CD4-positive, alpha-beta T cell (primary cell): Measurements from ENCODE around the gene NFE2L2. TPM values are rescaled to one million over a fixed set of nuclear protein-coding genes. Genes with fewer than 3 reads are reported as not detected.

ENCODE experiments used
- ATAC-seq: fragments of 200-7000 bp; cut with Tn5 transposase; one replicate; pipeline ENCODE4 v1.10.0; 2022; ENCODE audit warnings: mild to moderate bottlenecking; ENCODE audit not compliant: poor library complexity
- CTCF ChIA-PET: fragments of 350-600 bp; sonication (Branson Sonifier 250); formaldehyde crosslinking; loops from one replicate; lab custom pipeline; 2021; ENCODE audit warnings: antibody characterized with exemption, inconsistent platforms; lab: Charles Lee
- POLR2A ChIA-PET: fragments of 350-600 bp; sonication (Branson Sonifier 250); formaldehyde crosslinking; loops from one replicate; lab custom pipeline; 2021; ENCODE audit warnings: antibody characterized with exemption, inconsistent platforms; lab: Charles Lee
- DNase-seq, 14 experiments: peaks; one replicate each; pipeline ENCODE4 v3.0.0-alpha.2; 2013 to 2020; ENCODE audit warnings: mixed read lengths in 2 of 14
- H3K27ac ChIP-seq, 2 donors: one replicate each; pipeline versions ENCODE4 v1.5.1 to v1.7.0; 2013; ENCODE audit warnings: low read length in 2 of 2, low read depth in 1 of 2, mild to moderate bottlenecking in 1 of 2
- H3K27me3 ChIP-seq, 2 experiments: 1 replicate in 1 of 2; 2 replicates in 1 of 2; pipeline versions ENCODE4 v1.6.1 to v1.7.0; 2013; ENCODE audit warnings: low read length in 2 of 2, control low read depth in 1 of 2, mild to moderate bottlenecking in 1 of 2, moderate library complexity in 1 of 2; ENCODE audit not compliant: insufficient read depth in 2 of 2, control insufficient read depth in 1 of 2
- H3K36me3 ChIP-seq: one replicate; pipeline ENCODE4 v1.6.1; 2013; ENCODE audit warnings: low read length, control low read depth; ENCODE audit not compliant: insufficient read depth
- H3K4me1 ChIP-seq: one replicate; pipeline ENCODE4 v1.6.1; 2013; ENCODE audit warnings: low read length, control low read depth; ENCODE audit not compliant: insufficient read depth
- H3K4me3 ChIP-seq: one replicate; pipeline ENCODE4 v1.5.1; 2013; ENCODE audit warnings: mild to moderate bottlenecking, low read length, moderate library complexity
- H3K9me3 ChIP-seq, 2 experiments: 1 replicate in 1 of 2; 2 replicates in 1 of 2; pipeline versions ENCODE4 v1.6.1 to v1.7.0; 2013; ENCODE audit warnings: low read length in 2 of 2, mild to moderate bottlenecking in 2 of 2, control low read depth in 1 of 2, moderate library complexity in 1 of 2; ENCODE audit not compliant: control insufficient read depth in 1 of 2, insufficient read depth in 1 of 2
- H3K27ac Mint-ChIP-seq: one replicate; pipeline ENCODE4 v1.8.0; 2020; ENCODE audit warnings: mixed read lengths
- H3K27me3 Mint-ChIP-seq: one replicate; pipeline ENCODE4 v1.8.0; 2021; ENCODE audit warnings: mixed read lengths
- H3K36me3 Mint-ChIP-seq: one replicate; pipeline ENCODE4 v1.8.0; 2021; ENCODE audit warnings: low read depth, mixed read lengths
- H3K4me1 Mint-ChIP-seq: one replicate; pipeline ENCODE4 v1.8.0; 2021; ENCODE audit warnings: low read depth, mixed read lengths
- H3K4me3 Mint-ChIP-seq: one replicate; pipeline ENCODE4 v1.8.0; 2020; ENCODE audit warnings: mild to moderate bottlenecking, mixed read lengths
- H3K9me3 Mint-ChIP-seq: one replicate; pipeline ENCODE4 v1.8.0; 2020; ENCODE audit warnings: mixed read lengths
- CTCF ChIP-seq: fragments of 200-600 bp; IDR thresholded peaks from one replicate; pipeline ENCODE4 v1.8.0; 2022; ENCODE audit warnings: antibody characterized with exemption, mild to moderate bottlenecking
- intact Hi-C, 2 experiments: fragments of 100-400 bp; cut with DNase I in 1 of 2; cut with micrococcal nuclease in 1 of 2; formaldehyde crosslinking; loops; one replicate each; pipeline versions ENCODE4 v1.15.1 to v1.9.0; 2023 to 2025; cut with DNase I, micrococcal nuclease
- total RNA-seq, 174 experiments: library from RNA in 2 of 174; stranded (reverse) in 2 of 174; gene quantifications; one replicate each; pipeline ENCODE4 v1.2.3 and lab custom pipeline; 2021 to 2026

The NFE2L2 gene
- total RNA-seq, 2 experiments from 2014 or later = 53.3 to 57.8 TPM

DNA sequence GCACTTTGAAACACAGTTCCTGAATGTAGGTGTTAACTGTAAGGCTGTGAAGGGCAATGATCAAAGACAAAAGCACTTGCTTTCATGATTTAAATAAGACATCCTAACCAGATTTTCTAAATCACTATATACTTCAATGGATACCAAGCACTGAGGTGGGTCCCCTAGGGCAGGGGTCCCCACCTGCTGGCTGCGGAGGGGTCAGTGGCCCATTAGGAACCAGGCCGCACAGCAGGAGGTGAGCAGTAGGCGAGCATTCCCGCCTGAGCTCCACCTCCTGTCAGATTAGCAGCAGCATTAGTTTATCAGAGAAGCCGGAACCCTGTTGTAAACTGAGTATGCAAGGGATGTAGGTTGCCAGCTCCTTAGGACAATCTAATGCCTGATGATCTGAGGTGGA, 7.1 kb downstream of the NFE2L2 start:
- no peaks in the 10 kb centered on the region for H3K9me3 Mint-ChIP-seq
- DNase-seq = no peak
- POLR2A ChIA-PET = interaction anchor here (0.7 to 1.5 kb wide), 3 partner anchors 7 to 45 kb away, joined by 4 read pairs; partner anchors contain the start of genes HNRNPA3 and NFE2L2
- CTCF ChIA-PET = no interaction called here
- H3K4me3 ChIP-seq = no peak overlapping the region
- TF ChIP-seq CTCF = no peak
- H3K4me1 ChIP-seq = peaks cover 70% of the 10 kb centered on the region
- H3K4me3 Mint-ChIP-seq = peak overlapping the region; percentile 52
- H3K27ac Mint-ChIP-seq = peak overlapping the region; percentile 48
- H3K36me3 Mint-ChIP-seq = peaks cover 73% of the 10 kb centered on the region
- peaks cover 96% of the 10 kb centered on the region for H3K4me1 Mint-ChIP-seq
- no peak overlapping the region for H3K27ac ChIP-seq
- no peaks in the 10 kb centered on the region for H3K27me3 Mint-ChIP-seq
- no peaks in the 10 kb centered on the region for H3K27me3 ChIP-seq
- ATAC-seq = no peak
- H3K9me3 ChIP-seq = no peaks in the 10 kb centered on the region
- H3K36me3 ChIP-seq = peaks cover 26% of the 10 kb centered on the region
- intact Hi-C loops = loop anchor here in 1 of 2 experiments (2.0 kb wide), 1 partner anchor 17 kb away; no protein-coding TSS in a partner anchor

DNA sequence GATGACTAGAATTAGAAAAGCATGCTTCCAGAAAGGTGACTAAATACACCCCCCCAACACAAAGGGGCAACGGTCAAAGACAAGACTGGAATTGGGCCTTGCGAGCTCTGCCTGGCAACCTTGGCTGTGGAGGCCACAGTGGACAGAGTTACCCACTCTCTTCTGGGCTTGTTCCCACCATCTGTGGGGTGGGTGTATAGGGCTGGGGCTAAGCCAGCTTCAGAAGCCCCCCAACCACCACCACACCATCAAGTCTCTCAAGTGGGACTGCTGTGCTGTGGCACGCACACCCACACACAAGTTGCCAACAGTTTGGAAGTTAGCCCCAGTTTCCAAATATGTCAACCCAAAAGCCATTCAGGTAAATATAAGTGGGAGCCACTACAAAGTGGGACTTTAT, 7.8 kb downstream of the NFE2L2 start:
- Mint-ChIP-seq H3K9me3 (no peaks in the 10 kb centered on the region), H3K4me3 (peak overlapping the region; percentile 61), H3K27me3 (no peaks in the 10 kb centered on the region), H3K27ac (peak overlapping the region; percentile 72), H3K4me1 (peaks cover 97% of the 10 kb centered on the region), H3K36me3 (peaks cover 73% of the 10 kb centered on the region)
- no peaks in the 10 kb centered on the region for H3K27me3 ChIP-seq
- H3K4me1 ChIP-seq = peaks cover 77% of the 10 kb centered on the region
- intact Hi-C loops = loop anchor here in 1 of 2 experiments (2.0 kb wide), 1 partner anchor 16 kb away; no protein-coding TSS in a partner anchor
- POLR2A ChIA-PET = interaction anchor here (1.3 to 1.5 kb wide), 2 partner anchors 8 to 24 kb away, joined by 4 read pairs; partner anchors contain the start of gene NFE2L2
- no peak for DNase-seq
- ATAC-seq = no peak
- no peak overlapping the region for H3K4me3 ChIP-seq
- no peak for TF ChIP-seq CTCF
- CTCF ChIA-PET = no interaction called here
- peaks cover 26% of the 10 kb centered on the region for H3K36me3 ChIP-seq
- H3K27ac ChIP-seq = no peak overlapping the region
- no peaks in the 10 kb centered on the region for H3K9me3 ChIP-seq

- no peak overlapping the region for H3K4me3 ChIP-seq
- ATAC-seq = no peak
- H3K9me3 Mint-ChIP-seq = no peaks in the 10 kb centered on the region
- H3K4me1 Mint-ChIP-seq = peaks cover 97% of the 10 kb centered on the region
- no peaks in the 10 kb centered on the region for H3K27me3 ChIP-seq
- POLR2A ChIA-PET = interaction anchor here (1.3 to 8.4 kb wide), 2 partner anchors 8 to 9 kb away, joined by 4 to 108 read pairs; partner anchors contain the start of gene NFE2L2
- no peak overlapping the region for H3K27ac ChIP-seq
- TF ChIP-seq CTCF = no peak
- peak overlapping the region; percentile 72 for H3K27ac Mint-ChIP-seq
- H3K36me3 ChIP-seq = peaks cover 26% of the 10 kb centered on the region
- H3K4me1 ChIP-seq = peaks cover 77% of the 10 kb centered on the region
- H3K9me3 ChIP-seq = no peaks in the 10 kb centered on the region
- peaks cover 75% of the 10 kb centered on the region for H3K36me3 Mint-ChIP-seq
- DNase-seq = no peak
- H3K27me3 Mint-ChIP-seq = no peaks in the 10 kb centered on the region
- intact Hi-C loops = loop anchor here in 1 of 2 experiments (2.0 kb wide), 1 partner anchor 15 kb away; no protein-coding TSS in a partner anchor
- peak overlapping the region; percentile 61 for H3K4me3 Mint-ChIP-seq
- CTCF ChIA-PET = interaction anchor here (2.1 kb wide), 1 partner anchor 7 kb away, joined by 12 read pairs; no protein-coding TSS in a partner anchor
Observed at GRCh38 chr2:177256026-177256425, 8.5 kb downstream of the NFE2L2 start.
